Endothelial cell (in vitro differentiated cells): ENCODE measurements around the gene DGKB. TPM values are rescaled to one million over a fixed set of nuclear protein-coding genes. Genes with fewer than 3 reads are reported as not detected.

Experiments
- DNase-seq: peaks from one replicate; pipeline ENCODE4 v3.0.0; 2021; ENCODE audit warnings: low spot score
- H3K27ac Mint-ChIP-seq: one replicate; pipeline ENCODE4 v1.8.0; 2021; ENCODE audit warnings: mixed read lengths, inconsistent platforms; ENCODE audit not compliant: unreplicated experiment
- H3K27me3 Mint-ChIP-seq: one replicate; pipeline ENCODE4 v1.8.0; 2021; ENCODE audit warnings: mild to moderate bottlenecking, moderate library complexity, mixed read lengths, inconsistent platforms; ENCODE audit not compliant: unreplicated experiment
- H3K36me3 Mint-ChIP-seq: one replicate; pipeline ENCODE4 v1.8.0; 2021; ENCODE audit warnings: mild to moderate bottlenecking, low read depth, mixed read lengths, inconsistent platforms; ENCODE audit not compliant: unreplicated experiment
- H3K4me1 Mint-ChIP-seq: one replicate; pipeline ENCODE4 v1.8.0; 2021; ENCODE audit warnings: mild to moderate bottlenecking, mixed read lengths, inconsistent platforms; ENCODE audit not compliant: unreplicated experiment
- H3K4me3 Mint-ChIP-seq: one replicate; pipeline ENCODE4 v1.8.0; 2021; ENCODE audit warnings: mild to moderate bottlenecking, mixed read lengths, inconsistent platforms; ENCODE audit not compliant: unreplicated experiment
- H3K9me3 Mint-ChIP-seq: one replicate; pipeline ENCODE4 v1.8.0; 2021; ENCODE audit warnings: mixed read lengths, inconsistent platforms; ENCODE audit not compliant: unreplicated experiment
- CTCF ChIP-seq: fragments of 200-600 bp; sonication (generic); IDR thresholded peaks from one replicate; pipeline ENCODE4 v1.5.0; 2021; ENCODE audit warnings: antibody characterized with exemption; ENCODE audit not compliant: unreplicated experiment
- total RNA-seq: library from RNA; stranded (reverse); fragmentation: NEBNext Ultra II Directional; extraction: Animal tissue kit (Norgen Biotek cat#: 25700); gene quantifications from one replicate; pipeline ENCODE4 v1.2.1, GENCODE V29; 2021; ENCODE audit not compliant: unreplicated experiment

DGKB gene
- total RNA-seq, 1 donor from 2014 or later = 0.46 TPM

GRCh38 chr7:14156436-14156835 lies 746.1 kb downstream of the DGKB start:
- no peaks in the 10 kb centered on the region for H3K36me3 Mint-ChIP-seq
- no peak overlapping the region for H3K4me3 Mint-ChIP-seq
- H3K9me3 Mint-ChIP-seq = no peaks in the 10 kb centered on the region
- no peak for TF ChIP-seq CTCF
- H3K4me1 Mint-ChIP-seq = no peaks in the 10 kb centered on the region
- peaks cover 2% of the 10 kb centered on the region for H3K27me3 Mint-ChIP-seq
- no peak for DNase-seq
- no peak overlapping the region for H3K27ac Mint-ChIP-seq

- Mint-ChIP-seq H3K36me3 (no peaks in the 10 kb centered on the region), H3K4me1 (no peaks in the 10 kb centered on the region), H3K4me3 (no peak overlapping the region), H3K27me3 (no peaks in the 10 kb centered on the region), H3K9me3 (no peaks in the 10 kb centered on the region), H3K27ac (no peak overlapping the region)
- no peak for TF ChIP-seq CTCF
- no peak for DNase-seq
Observed at GRCh38 chr7:14148974-14149373, 753.6 kb downstream of the DGKB start.

GRCh38 chr7:14147532-14147931 lies 755.0 kb downstream of the DGKB start:
- TF ChIP-seq CTCF = no peak
- Mint-ChIP-seq H3K27me3 (no peaks in the 10 kb centered on the region), H3K4me3 (no peak overlapping the region), H3K27ac (no peak overlapping the region), H3K9me3 (no peaks in the 10 kb centered on the region), H3K36me3 (no peaks in the 10 kb centered on the region), H3K4me1 (no peaks in the 10 kb centered on the region)
- DNase-seq = no peak

- Mint-ChIP-seq H3K9me3 (no peaks in the 10 kb centered on the region), H3K4me1 (no peaks in the 10 kb centered on the region), H3K4me3 (no peak overlapping the region), H3K27ac (no peak overlapping the region), H3K27me3 (no peaks in the 10 kb centered on the region), H3K36me3 (no peaks in the 10 kb centered on the region)
- DNase-seq = no peak
- TF ChIP-seq CTCF = no peak
Observed at GRCh38 chr7:14144538-14144937, 758.0 kb downstream of the DGKB start.

- Mint-ChIP-seq H3K36me3 (no peaks in the 10 kb centered on the region), H3K9me3 (no peaks in the 10 kb centered on the region), H3K4me3 (no peak overlapping the region), H3K27ac (no peak overlapping the region), H3K27me3 (no peaks in the 10 kb centered on the region), H3K4me1 (no peaks in the 10 kb centered on the region)
- no peak for TF ChIP-seq CTCF
- no peak for DNase-seq
Observed at GRCh38 chr7:14144109-14144508, 758.4 kb downstream of the DGKB start.
